PFSK-1 (cell line): ENCODE data around the gene STAG1.

Experiments used
- FOXP2 ChIP-seq: optimal IDR thresholded peaks from 2 replicates; pipeline ENCODE3; 2011; ENCODE audit warnings: borderline replicate concordance, control low read depth, inconsistent platforms; ENCODE audit not compliant: insufficient read depth; ENCODE audit errors: extremely low read length, extremely low read depth
- POLR2AphosphoS5 ChIP-seq: IDR thresholded peaks from 2 replicates; pipeline ENCODE4 v1.6.1; 2012; ENCODE audit warnings: low read depth, mild to moderate bottlenecking, control low read depth, low read length, moderate library complexity
- REST ChIP-seq, 2 experiments: IDR thresholded peaks; 2 replicates each; pipeline versions ENCODE4 v1.6.1 to v1.8.0; 2011 to 2012; ENCODE audit warnings: low read depth in 2 of 2, low read length in 2 of 2, control low read depth in 1 of 2, inconsistent platforms in 1 of 2, mild to moderate bottlenecking in 1 of 2, moderate library complexity in 1 of 2; ENCODE audit not compliant: insufficient read depth in 1 of 2
- SIN3A ChIP-seq: IDR thresholded peaks from 2 replicates; pipeline ENCODE4 v1.6.1; 2012; ENCODE audit warnings: mild to moderate bottlenecking, low read length, moderate library complexity, borderline replicate concordance; ENCODE audit not compliant: insufficient read depth
- TAF1 ChIP-seq: IDR thresholded peaks from 2 replicates; pipeline ENCODE4 v1.6.1; 2012; ENCODE audit warnings: low read length, control low read depth, borderline replicate concordance; ENCODE audit not compliant: insufficient read depth

- no peak for TF ChIP-seq REST (IDR thresholded peaks at IDR 0.05; ENCODE audit: insufficient read depth in 1 of 2, low read depth in 2 of 2, low read length in 2 of 2)
- TF ChIP-seq POLR2AphosphoS5 = no peak
- no peak for TF ChIP-seq TAF1
- no peak for TF ChIP-seq SIN3A
- TF ChIP-seq FOXP2 = no peak
These were observed 315.1 kb downstream of the STAG1 start for GRCh38 chr3:136437043-136437442.
